Measurements from ENCODE around the gene ATXN1. TPM values are rescaled to one million over a fixed set of nuclear protein-coding genes. Genes with fewer than 3 reads are reported as not detected.

The ATXN1 gene
- polyA plus RNA-seq, 1 of the 3 experiments (the other 2 are of a cell fraction) = 7.9 TPM

DNA sequence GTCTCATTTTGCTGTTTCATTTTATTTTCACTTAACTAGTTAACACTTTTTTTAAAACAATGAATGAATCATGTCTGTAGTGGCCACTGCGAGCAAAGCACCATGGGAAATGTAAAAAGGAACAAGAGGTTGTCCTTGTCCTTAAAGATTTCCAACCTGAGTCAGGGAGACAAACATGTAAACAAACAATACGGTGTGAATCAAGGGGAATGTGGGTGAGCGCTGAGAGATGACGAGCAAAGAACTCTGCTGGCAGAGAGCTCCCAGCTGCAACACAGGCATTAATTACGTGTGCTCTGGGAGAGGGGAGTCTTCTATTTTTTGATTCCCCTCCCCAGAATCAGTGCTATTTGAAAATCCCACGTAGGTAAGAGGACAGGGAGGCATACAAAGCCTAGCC lies 84.3 kb downstream of the ATXN1 start:
- H3K4me1 ChIP-seq (ENCODE audit: control insufficient read depth in 1 of 2, insufficient read depth in 2 of 2, low read depth in 1 of 2, low read length in 1 of 2) = peaks cover 0 to 20% of the 10 kb centered on the region in 2 experiments; a peak in 2 of 4 replicates
- 68% methylated on average over 6 of the region's 6 CpGs for WGBS (ENCODE audit: low lambda C conversion rate)
- TF ChIP-seq RFX5 (IDR thresholded peaks at IDR 0.05; ENCODE audit: low read length) = no peak
- TF ChIP-seq CTCF (IDR thresholded peaks at IDR 0.05) = no peak
- TF ChIP-seq TCF12 (IDR thresholded peaks at IDR 0.05) = no peak
- TF ChIP-seq EZH2phosphoT487 (IDR thresholded peaks at IDR 0.05; ENCODE audit: borderline replicate concordance, low read depth) = no peak
- TF ChIP-seq MXI1 (IDR thresholded peaks at IDR 0.05; ENCODE audit: low read depth, low read length) = no peak
- no peak for TF ChIP-seq RCOR1 (IDR thresholded peaks at IDR 0.05; ENCODE audit: low read length)
- no peak for TF ChIP-seq TAF1 (IDR thresholded peaks at IDR 0.05; ENCODE audit: borderline replicate concordance, low read depth, low read length)
- TF ChIP-seq, protein P1, sequence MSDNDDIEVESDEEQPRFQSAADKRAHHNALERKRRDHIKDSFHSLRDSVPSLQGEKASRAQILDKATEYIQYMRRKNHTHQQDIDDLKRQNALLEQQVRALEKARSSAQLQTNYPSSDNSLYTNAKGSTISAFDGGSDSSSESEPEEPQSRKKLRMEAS (IDR thresholded peaks at IDR 0.05; ENCODE audit: low read depth) = no peak
- TF ChIP-seq, protein P2, sequence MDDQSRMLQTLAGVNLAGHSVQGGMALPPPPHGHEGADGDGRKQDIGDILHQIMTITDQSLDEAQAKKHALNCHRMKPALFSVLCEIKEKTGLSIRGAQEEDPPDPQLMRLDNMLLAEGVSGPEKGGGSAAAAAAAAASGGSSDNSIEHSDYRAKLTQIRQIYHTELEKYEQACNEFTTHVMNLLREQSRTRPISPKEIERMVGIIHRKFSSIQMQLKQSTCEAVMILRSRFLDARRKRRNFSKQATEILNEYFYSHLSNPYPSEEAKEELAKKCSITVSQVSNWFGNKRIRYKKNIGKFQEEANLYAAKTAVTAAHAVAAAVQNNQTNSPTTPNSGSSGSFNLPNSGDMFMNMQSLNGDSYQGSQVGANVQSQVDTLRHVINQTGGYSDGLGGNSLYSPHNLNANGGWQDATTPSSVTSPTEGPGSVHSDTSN (IDR thresholded peaks at IDR 0.05) = no peak
- no peak for TF ChIP-seq FOXM1 (IDR thresholded peaks at IDR 0.05; ENCODE audit: low read depth)
- no peak for TF ChIP-seq POLR2AphosphoS5 (IDR thresholded peaks at IDR 0.05; ENCODE audit: low read depth, low read length)
- TF ChIP-seq EP300 (IDR thresholded peaks at IDR 0.05; ENCODE audit: borderline replicate concordance in 1 of 2, low read depth in 1 of 2, low read length in 1 of 2) = no peak
- TF ChIP-seq RAD21 (IDR thresholded peaks at IDR 0.05; ENCODE audit: low read length) = no peak
- no peaks in the 10 kb centered on the region for H3K27me3 ChIP-seq (ENCODE audit: insufficient read depth)
- H2AFZ ChIP-seq (ENCODE audit: low read depth) = no peak overlapping the region
- no peaks in the 10 kb centered on the region for H3K9me3 ChIP-seq
- no peak overlapping the region for H3K4me3 ChIP-seq (ENCODE audit: low read depth in 2 of 2, low read length in 1 of 2)
- H3F3A ChIP-seq (replicated peaks; ENCODE audit: insufficient read depth) = peaks cover 22% of the 10 kb centered on the region
- no peak overlapping the region for H3K9ac ChIP-seq
- peaks cover 4% of the 10 kb centered on the region for H4K20me1 ChIP-seq (ENCODE audit: insufficient read depth)
- H3K36me3 ChIP-seq (replicated peaks in 1 of 2; ENCODE audit: control insufficient read depth in 1 of 2, insufficient read depth in 2 of 2, low read length in 1 of 2) = peaks cover 0 to 8% of the 10 kb centered on the region in 2 experiments
- ChIA-PET POLR2A (no interaction called here), CTCF (no interaction called here)
- H3K27ac ChIP-seq (ENCODE audit: low read depth in 2 of 2, low read length in 1 of 2) = no peak overlapping the region
- H3K79me2 ChIP-seq (ENCODE audit: insufficient read depth) = peaks cover 59% of the 10 kb centered on the region
- DNase-seq = no peak
- no peaks in the 10 kb centered on the region for H3K9me2 ChIP-seq
- no peak overlapping the region for H3K4me2 ChIP-seq

- POLR2A ChIA-PET = no interaction called here
- H3K9ac ChIP-seq = no peak overlapping the region
- no peak for DNase-seq
- no peak overlapping the region for H3K4me3 ChIP-seq (ENCODE audit: low read depth in 2 of 2, low read length in 1 of 2)
- H2AFZ ChIP-seq (ENCODE audit: low read depth) = no peak overlapping the region
- WGBS (ENCODE audit: low lambda C conversion rate) = 90% methylated on average over 2 of the region's 2 CpGs
- H3K27me3 ChIP-seq (ENCODE audit: insufficient read depth) = no peaks in the 10 kb centered on the region
- H3K4me2 ChIP-seq = no peak overlapping the region
- peaks cover 19% of the 10 kb centered on the region for H3F3A ChIP-seq (replicated peaks; ENCODE audit: insufficient read depth)
- H3K27ac ChIP-seq (ENCODE audit: low read depth in 2 of 2, low read length in 1 of 2) = no peak overlapping the region
- H4K20me1 ChIP-seq (ENCODE audit: insufficient read depth) = peaks cover 4% of the 10 kb centered on the region
- no peaks in the 10 kb centered on the region for H3K9me3 ChIP-seq
- H3K79me2 ChIP-seq (ENCODE audit: insufficient read depth) = peaks cover 64% of the 10 kb centered on the region
- H3K4me1 ChIP-seq (ENCODE audit: control insufficient read depth in 1 of 2, insufficient read depth in 2 of 2, low read depth in 1 of 2, low read length in 1 of 2) = peaks cover 0 to 16% of the 10 kb centered on the region in 2 experiments; a peak in 1 of 4 replicates
- TF ChIP-seq, protein P1 (IDR thresholded peaks at IDR 0.05; ENCODE audit: low read depth) = no peak
- no peak for TF ChIP-seq TAF1 (IDR thresholded peaks at IDR 0.05; ENCODE audit: borderline replicate concordance, low read depth, low read length)
- TF ChIP-seq NFIC (IDR thresholded peaks at IDR 0.05; ENCODE audit: borderline replicate concordance) = no peak
- no peak for TF ChIP-seq FOXM1 (IDR thresholded peaks at IDR 0.05; ENCODE audit: low read depth)
- H3K9me2 ChIP-seq = no peaks in the 10 kb centered on the region
- peaks cover 0 to 8% of the 10 kb centered on the region in 2 experiments for H3K36me3 ChIP-seq (replicated peaks in 1 of 2; ENCODE audit: control insufficient read depth in 1 of 2, insufficient read depth in 2 of 2, low read length in 1 of 2)
- CTCF ChIA-PET = no interaction called here
These were observed 84.9 kb downstream of the ATXN1 start for GRCh38 chr6:16676376-16676775.

All from SK-N-SH (cell line).